Measurements from ENCODE around the gene MED16.

GRCh38 chr19:920051-920864 is 27.3 kb upstream of the MED16 start:
- TF ChIP-seq, protein P1, sequence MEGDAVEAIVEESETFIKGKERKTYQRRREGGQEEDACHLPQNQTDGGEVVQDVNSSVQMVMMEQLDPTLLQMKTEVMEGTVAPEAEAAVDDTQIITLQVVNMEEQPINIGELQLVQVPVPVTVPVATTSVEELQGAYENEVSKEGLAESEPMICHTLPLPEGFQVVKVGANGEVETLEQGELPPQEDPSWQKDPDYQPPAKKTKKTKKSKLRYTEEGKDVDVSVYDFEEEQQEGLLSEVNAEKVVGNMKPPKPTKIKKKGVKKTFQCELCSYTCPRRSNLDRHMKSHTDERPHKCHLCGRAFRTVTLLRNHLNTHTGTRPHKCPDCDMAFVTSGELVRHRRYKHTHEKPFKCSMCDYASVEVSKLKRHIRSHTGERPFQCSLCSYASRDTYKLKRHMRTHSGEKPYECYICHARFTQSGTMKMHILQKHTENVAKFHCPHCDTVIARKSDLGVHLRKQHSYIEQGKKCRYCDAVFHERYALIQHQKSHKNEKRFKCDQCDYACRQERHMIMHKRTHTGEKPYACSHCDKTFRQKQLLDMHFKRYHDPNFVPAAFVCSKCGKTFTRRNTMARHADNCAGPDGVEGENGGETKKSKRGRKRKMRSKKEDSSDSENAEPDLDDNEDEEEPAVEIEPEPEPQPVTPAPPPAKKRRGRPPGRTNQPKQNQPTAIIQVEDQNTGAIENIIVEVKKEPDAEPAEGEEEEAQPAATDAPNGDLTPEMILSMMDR (IDR thresholded peaks at IDR 0.05; ENCODE audit: borderline replicate concordance, extremely low read depth, low read length, poor library complexity, severe bottlenecking): no peak
- no peak for TF ChIP-seq EZH2 (IDR thresholded peaks at IDR 0.05; ENCODE audit: borderline replicate concordance, low read depth, low read length, severe bottlenecking)
